Measurements from ENCODE around the gene GPRC5A.

DNA sequence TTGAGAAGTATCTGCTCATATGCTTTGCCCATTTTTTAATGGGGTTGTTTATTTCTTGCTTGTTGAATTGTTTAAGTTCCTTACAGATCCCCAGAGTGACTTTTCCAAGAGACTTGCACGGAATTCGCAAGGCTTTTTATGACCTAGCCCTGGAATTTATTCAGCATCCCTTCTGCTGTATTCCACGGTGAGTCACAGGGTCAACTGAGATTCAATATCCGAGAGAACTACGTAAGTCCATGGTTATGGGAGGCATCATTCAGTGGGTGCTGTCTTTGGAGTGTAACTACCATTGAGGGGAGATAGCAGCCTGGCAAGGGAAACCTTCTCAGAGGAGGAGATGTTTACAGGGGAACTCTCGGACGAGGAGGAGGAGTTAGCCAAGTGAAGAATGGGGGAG is 20.9 kb upstream of the GPRC5A start:
- TF ChIP-seq, protein P1, sequence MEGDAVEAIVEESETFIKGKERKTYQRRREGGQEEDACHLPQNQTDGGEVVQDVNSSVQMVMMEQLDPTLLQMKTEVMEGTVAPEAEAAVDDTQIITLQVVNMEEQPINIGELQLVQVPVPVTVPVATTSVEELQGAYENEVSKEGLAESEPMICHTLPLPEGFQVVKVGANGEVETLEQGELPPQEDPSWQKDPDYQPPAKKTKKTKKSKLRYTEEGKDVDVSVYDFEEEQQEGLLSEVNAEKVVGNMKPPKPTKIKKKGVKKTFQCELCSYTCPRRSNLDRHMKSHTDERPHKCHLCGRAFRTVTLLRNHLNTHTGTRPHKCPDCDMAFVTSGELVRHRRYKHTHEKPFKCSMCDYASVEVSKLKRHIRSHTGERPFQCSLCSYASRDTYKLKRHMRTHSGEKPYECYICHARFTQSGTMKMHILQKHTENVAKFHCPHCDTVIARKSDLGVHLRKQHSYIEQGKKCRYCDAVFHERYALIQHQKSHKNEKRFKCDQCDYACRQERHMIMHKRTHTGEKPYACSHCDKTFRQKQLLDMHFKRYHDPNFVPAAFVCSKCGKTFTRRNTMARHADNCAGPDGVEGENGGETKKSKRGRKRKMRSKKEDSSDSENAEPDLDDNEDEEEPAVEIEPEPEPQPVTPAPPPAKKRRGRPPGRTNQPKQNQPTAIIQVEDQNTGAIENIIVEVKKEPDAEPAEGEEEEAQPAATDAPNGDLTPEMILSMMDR (IDR thresholded peaks at IDR 0.05), result no peak
- no peak for TF ChIP-seq POLR2A (IDR thresholded peaks at IDR 0.05)
- TF ChIP-seq EP300 (IDR thresholded peaks at IDR 0.05), result no peak
